Dendritic cell treated with granulocyte-macrophage colony-stimulating factor and Interleukin-4, amounts not matched to agents 40 ng/mL and 50 ng/mL, for 4 days (primary cell): ENCODE results near the gene CNTRL.
A peak's percentile ranks its signal among the peaks of the same experiment; 100 is the strongest.
"Not testable (repeated sequence)": the region's sequence is repeated elsewhere in the genome, so short reads cannot be mapped to it uniquely, and the experiment has no call there.

Experiments used
- H3K27ac Mint-ChIP-seq: one replicate; pipeline ENCODE4 v1.8.0; 2022; ENCODE audit warnings: mild to moderate bottlenecking, mixed read lengths
- H3K27me3 Mint-ChIP-seq: one replicate; pipeline ENCODE4 v1.8.0; 2022; ENCODE audit warnings: mild to moderate bottlenecking, mixed read lengths
- H3K36me3 Mint-ChIP-seq: one replicate; pipeline ENCODE4 v1.8.0; 2022; ENCODE audit warnings: low read depth, mixed read lengths
- H3K4me1 Mint-ChIP-seq: one replicate; pipeline ENCODE4 v1.8.0; 2022; ENCODE audit warnings: low read depth, mixed read lengths
- H3K4me3 Mint-ChIP-seq: one replicate; pipeline ENCODE4 v1.8.0; 2022; ENCODE audit warnings: mild to moderate bottlenecking, moderate library complexity, mixed read lengths
- H3K9me3 Mint-ChIP-seq: one replicate; pipeline ENCODE4 v1.8.0; 2022; ENCODE audit warnings: mixed read lengths
- intact Hi-C: fragments of 100-400 bp; cut with micrococcal nuclease; formaldehyde crosslinking; loops from one replicate; pipeline ENCODE4 v1.15.0; 2022

The CNTRL gene

GRCh38 chr9:121074370-121075250, at the start of gene CNTRL:
Gene CNTRL, plus strand, starts transcription at chr9:121074955. Its CDS starts 13,372 bp downstream, at chr9:121088327.
- intact Hi-C loops = loop anchor here (2.0 kb wide), 1 partner anchor 46 kb away; no protein-coding TSS in a partner anchor
- H3K4me1 Mint-ChIP-seq = peaks cover 53% of the 10 kb centered on the region
- H3K27ac Mint-ChIP-seq = peak within 1 kb of the TSS; percentile 92
- no peaks in the 10 kb centered on the region for H3K9me3 Mint-ChIP-seq
- H3K27me3 Mint-ChIP-seq = no peaks in the 10 kb centered on the region
- peaks cover 13% of the 10 kb centered on the region for H3K36me3 Mint-ChIP-seq
- peak within 1 kb of the TSS; percentile 94 for H3K4me3 Mint-ChIP-seq

GRCh38 chr9:121026260-121026691, 48.5 kb upstream of the CNTRL start:
- no peak overlapping the region for H3K27ac Mint-ChIP-seq
- no peaks in the 10 kb centered on the region for H3K4me1 Mint-ChIP-seq
- no peak overlapping the region for H3K4me3 Mint-ChIP-seq
- no peaks in the 10 kb centered on the region for H3K27me3 Mint-ChIP-seq
- no peaks in the 10 kb centered on the region for H3K9me3 Mint-ChIP-seq
- H3K36me3 Mint-ChIP-seq = no peaks in the 10 kb centered on the region
- intact Hi-C loops = no loop called here

- H3K27ac Mint-ChIP-seq = no peak overlapping the region
- no peaks in the 10 kb centered on the region for H3K4me1 Mint-ChIP-seq
- no peaks in the 10 kb centered on the region for H3K27me3 Mint-ChIP-seq
- no peaks in the 10 kb centered on the region for H3K9me3 Mint-ChIP-seq
- H3K36me3 Mint-ChIP-seq = no peaks in the 10 kb centered on the region
- H3K4me3 Mint-ChIP-seq = no peak overlapping the region
- intact Hi-C loops = no loop called here
Measured at GRCh38 chr9:121026768-121027167, 48.0 kb upstream of the CNTRL start.

GRCh38 chr9:121028285-121028684, 46.5 kb upstream of the CNTRL start:
- H3K4me3 Mint-ChIP-seq, H3K27ac Mint-ChIP-seq, H3K4me1 Mint-ChIP-seq, intact Hi-C loops, H3K27me3 Mint-ChIP-seq, H3K9me3 Mint-ChIP-seq, H3K36me3 Mint-ChIP-seq: not testable (repeated sequence)

GRCh38 chr9:121029469-121029868, 45.3 kb upstream of the CNTRL start:
- H3K4me1 Mint-ChIP-seq = no peaks in the 10 kb centered on the region
- peaks cover 5% of the 10 kb centered on the region for H3K36me3 Mint-ChIP-seq
- intact Hi-C loops = no loop called here
- no peaks in the 10 kb centered on the region for H3K27me3 Mint-ChIP-seq
- no peaks in the 10 kb centered on the region for H3K9me3 Mint-ChIP-seq
- H3K4me3 Mint-ChIP-seq = no peak overlapping the region
- no peak overlapping the region for H3K27ac Mint-ChIP-seq

GRCh38 chr9:121034529-121034928, 40.2 kb upstream of the CNTRL start:
- H3K4me3 Mint-ChIP-seq = no peak overlapping the region
- H3K27me3 Mint-ChIP-seq = no peaks in the 10 kb centered on the region
- no peak overlapping the region for H3K27ac Mint-ChIP-seq
- no peaks in the 10 kb centered on the region for H3K9me3 Mint-ChIP-seq
- intact Hi-C loops = no loop called here
- H3K4me1 Mint-ChIP-seq = no peaks in the 10 kb centered on the region
- H3K36me3 Mint-ChIP-seq = peaks cover 11% of the 10 kb centered on the region

GRCh38 chr9:121035717-121036116, 39.0 kb upstream of the CNTRL start:
- peaks cover 11% of the 10 kb centered on the region for H3K36me3 Mint-ChIP-seq
- H3K27me3 Mint-ChIP-seq, H3K27ac Mint-ChIP-seq, H3K9me3 Mint-ChIP-seq, H3K4me1 Mint-ChIP-seq, intact Hi-C loops, H3K4me3 Mint-ChIP-seq: not testable (repeated sequence)

GRCh38 chr9:121038362-121038761, 36.4 kb upstream of the CNTRL start:
- intact Hi-C loops = no loop called here
- Mint-ChIP-seq H3K4me3 (no peak overlapping the region), H3K36me3 (peaks cover 11% of the 10 kb centered on the region), H3K27ac (no peak overlapping the region), H3K27me3 (no peaks in the 10 kb centered on the region), H3K9me3 (no peaks in the 10 kb centered on the region), H3K4me1 (no peaks in the 10 kb centered on the region)

GRCh38 chr9:121038804-121039203, 36.0 kb upstream of the CNTRL start:
- H3K4me1 Mint-ChIP-seq = no peaks in the 10 kb centered on the region
- no peaks in the 10 kb centered on the region for H3K27me3 Mint-ChIP-seq
- H3K36me3 Mint-ChIP-seq = peaks cover 10% of the 10 kb centered on the region
- H3K9me3 Mint-ChIP-seq = no peaks in the 10 kb centered on the region
- H3K4me3 Mint-ChIP-seq = no peak overlapping the region
- intact Hi-C loops = no loop called here
- no peak overlapping the region for H3K27ac Mint-ChIP-seq

GRCh38 chr9:121048175-121048574, 26.6 kb upstream of the CNTRL start:
- intact Hi-C loops = loop anchor here (5.0 kb wide), 1 partner anchor 36 kb away; no protein-coding TSS in a partner anchor
- H3K27ac Mint-ChIP-seq = no peak overlapping the region
- no peaks in the 10 kb centered on the region for H3K9me3 Mint-ChIP-seq
- no peaks in the 10 kb centered on the region for H3K27me3 Mint-ChIP-seq
- no peaks in the 10 kb centered on the region for H3K36me3 Mint-ChIP-seq
- no peak overlapping the region for H3K4me3 Mint-ChIP-seq
- H3K4me1 Mint-ChIP-seq = no peaks in the 10 kb centered on the region

- no peaks in the 10 kb centered on the region for H3K9me3 Mint-ChIP-seq
- H3K4me3 Mint-ChIP-seq = no peak overlapping the region
- H3K4me1 Mint-ChIP-seq = no peaks in the 10 kb centered on the region
- no peak overlapping the region for H3K27ac Mint-ChIP-seq
- no peaks in the 10 kb centered on the region for H3K36me3 Mint-ChIP-seq
- H3K27me3 Mint-ChIP-seq = no peaks in the 10 kb centered on the region
- intact Hi-C loops = loop anchor here (5.0 kb wide), 1 partner anchor 36 kb away; no protein-coding TSS in a partner anchor
Measured at GRCh38 chr9:121048618-121049017, 26.1 kb upstream of the CNTRL start.

- H3K4me3 Mint-ChIP-seq = no peak within 1 kb of the TSS
- intact Hi-C loops = no loop called here
- H3K4me1 Mint-ChIP-seq = no peaks in the 10 kb centered on the region
- H3K27ac Mint-ChIP-seq = no peak within 1 kb of the TSS
- H3K9me3 Mint-ChIP-seq = no peaks in the 10 kb centered on the region
- H3K27me3 Mint-ChIP-seq = no peaks in the 10 kb centered on the region
- H3K36me3 Mint-ChIP-seq = no peaks in the 10 kb centered on the region
Measured at GRCh38 chr9:121050128-121050988, 24.4 kb upstream of the CNTRL start, which contains the start of gene C5. Gene C5, minus strand, starts transcription at chr9:121050275. Its CDS starts 29 bp downstream, at chr9:121050246.

- intact Hi-C loops = no loop called here
- Mint-ChIP-seq H3K27me3 (no peaks in the 10 kb centered on the region), H3K4me1 (no peaks in the 10 kb centered on the region), H3K36me3 (peaks cover 7% of the 10 kb centered on the region), H3K9me3 (no peaks in the 10 kb centered on the region), H3K27ac (no peak overlapping the region), H3K4me3 (no peak overlapping the region)
Measured at GRCh38 chr9:121053544-121053943, 21.2 kb upstream of the CNTRL start.

GRCh38 chr9:121055642-121056143, 19.1 kb upstream of the CNTRL start:
- intact Hi-C loops = loop anchor here (2.0 kb wide), 1 partner anchor 299 kb away; no protein-coding TSS in a partner anchor
- Mint-ChIP-seq H3K36me3 (peaks cover 7% of the 10 kb centered on the region), H3K4me1 (no peaks in the 10 kb centered on the region), H3K4me3 (no peak overlapping the region), H3K27ac (no peak overlapping the region), H3K9me3 (no peaks in the 10 kb centered on the region), H3K27me3 (no peaks in the 10 kb centered on the region)
